ENCODE results near the gene UNC13C.

The UNC13C gene

GRCh38 chr15:54660356-54660755 lies 682.1 kb downstream of the UNC13C start:
- H3K4me3 ChIP-seq (ENCODE audit: low read depth, low read length), result no peak overlapping the region
- TF ChIP-seq CTCF (conservative IDR thresholded peaks at IDR 0.05; ENCODE audit: low read depth, low read length), result no peak
- DNase-seq (ENCODE audit: low read depth), result no peak

GRCh38 chr15:54675241-54675640 lies 697.0 kb downstream of the UNC13C start:
- DNase-seq (ENCODE audit: low read depth), result no peak
- no peak overlapping the region for H3K4me3 ChIP-seq (ENCODE audit: low read depth, low read length)
- TF ChIP-seq CTCF (conservative IDR thresholded peaks at IDR 0.05; ENCODE audit: low read depth, low read length), result no peak

DNA sequence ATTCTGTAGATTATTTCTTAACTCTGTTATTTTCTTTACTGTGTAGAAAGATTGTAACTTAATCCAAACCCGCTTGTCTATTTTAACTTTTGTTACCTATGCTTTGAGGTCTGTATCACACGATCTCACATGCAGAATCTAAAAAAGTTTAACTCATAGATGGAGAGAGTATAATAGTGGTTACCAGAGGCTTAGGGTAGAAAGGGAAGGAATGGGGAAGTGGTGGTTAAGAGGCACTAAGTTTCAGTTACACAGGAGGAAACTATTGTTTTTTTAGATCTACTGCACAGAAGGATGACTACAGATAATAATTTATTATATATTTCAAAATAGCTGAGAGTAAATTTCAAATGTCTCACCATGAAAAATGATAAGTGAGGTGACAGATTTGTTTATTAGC lies 703.3 kb downstream of the UNC13C start:
- no peak for TF ChIP-seq CTCF (conservative IDR thresholded peaks at IDR 0.05; ENCODE audit: low read depth, low read length)
- DNase-seq (ENCODE audit: low read depth), result no peak
- H3K4me3 ChIP-seq (ENCODE audit: low read depth, low read length), result no peak overlapping the region

Data from choroid plexus epithelial cell (primary cell).